DND-41 (cell line): ENCODE results near the gene ABCA8.

Experiments
- ATAC-seq: fragments of 200-7000 bp; cut with Tn5 transposase; 3 replicates; pipeline ENCODE4 v1.9.1; 2021; ENCODE audit warnings: low read depth; ENCODE audit not compliant: insufficient read depth
- DNase-seq: peaks from one replicate; pipeline ENCODE4 v3.0.0-alpha.2; 2020
- H2AFZ ChIP-seq: 2 replicates; pipeline ENCODE4 v1.6.0; 2012; ENCODE audit warnings: low read depth, low read length
- H3K27ac ChIP-seq: 2 replicates; pipeline ENCODE4 v1.5.1; 2012; ENCODE audit warnings: low read length, inconsistent platforms
- H3K27me3 ChIP-seq: fragments of 200-600 bp; sonication (generic); 2 replicates; pipeline ENCODE4 v1.6.0; 2012; ENCODE audit warnings: low read length, mild to moderate bottlenecking, inconsistent platforms; ENCODE audit not compliant: insufficient read depth, poor library complexity
- H3K36me3 ChIP-seq: 2 replicates; pipeline ENCODE4 v1.5.1; 2012; ENCODE audit warnings: low read length, inconsistent platforms; ENCODE audit not compliant: insufficient read depth
- H3K4me1 ChIP-seq: 2 replicates; pipeline ENCODE4 v1.5.1; 2012; ENCODE audit warnings: mild to moderate bottlenecking, low read length; ENCODE audit not compliant: insufficient read depth
- H3K4me2 ChIP-seq: 2 replicates; pipeline ENCODE4 v1.6.0; 2012; ENCODE audit warnings: mild to moderate bottlenecking, moderate library complexity, low read length, inconsistent platforms; ENCODE audit not compliant: insufficient read depth
- H3K4me3 ChIP-seq, 2 experiments: fragments of 200-600 bp in 1 of 2; shearing (Covaris generic) in 1 of 2; 2 replicates each; pipeline ENCODE4 v1.5.1; 2012 to 2016; ENCODE audit warnings: inconsistent platforms in 2 of 2, low read length in 2 of 2, mild to moderate bottlenecking in 2 of 2, low read depth in 1 of 2, moderate library complexity in 1 of 2
- H3K79me2 ChIP-seq: 2 replicates; pipeline ENCODE4 v1.6.0; 2012; ENCODE audit warnings: low read length, inconsistent platforms; ENCODE audit not compliant: insufficient read depth
- H3K9ac ChIP-seq: 2 replicates; pipeline ENCODE4 v1.6.0; 2012; ENCODE audit warnings: low read depth, mild to moderate bottlenecking, inconsistent platforms, low read length, moderate library complexity
- H3K9me3 ChIP-seq: 2 replicates; pipeline ENCODE4 v1.5.1; 2012; ENCODE audit warnings: low read length, moderate library complexity, mild to moderate bottlenecking, inconsistent platforms; ENCODE audit not compliant: insufficient read depth, severe bottlenecking
- H4K20me1 ChIP-seq: 2 replicates; pipeline ENCODE4 v1.6.0; 2012; ENCODE audit warnings: low read length; ENCODE audit not compliant: insufficient read depth
- EZH2 ChIP-seq: IDR thresholded peaks from 3 replicates; pipeline ENCODE4 v1.6.1; 2012; ENCODE audit warnings: borderline replicate concordance, low read depth, mild to moderate bottlenecking, moderate library complexity, low read length, inconsistent platforms; ENCODE audit not compliant: severe bottlenecking
- TF ChIP-seq, protein P1 (sequence below): IDR thresholded peaks from 2 replicates; pipeline ENCODE4 v1.5.1; 2012; ENCODE audit warnings: borderline replicate concordance, low read length, moderate library complexity, mild to moderate bottlenecking; ENCODE audit not compliant: poor library complexity, severe bottlenecking; ENCODE audit errors: extremely low read depth

ABCA8 gene

DNA sequence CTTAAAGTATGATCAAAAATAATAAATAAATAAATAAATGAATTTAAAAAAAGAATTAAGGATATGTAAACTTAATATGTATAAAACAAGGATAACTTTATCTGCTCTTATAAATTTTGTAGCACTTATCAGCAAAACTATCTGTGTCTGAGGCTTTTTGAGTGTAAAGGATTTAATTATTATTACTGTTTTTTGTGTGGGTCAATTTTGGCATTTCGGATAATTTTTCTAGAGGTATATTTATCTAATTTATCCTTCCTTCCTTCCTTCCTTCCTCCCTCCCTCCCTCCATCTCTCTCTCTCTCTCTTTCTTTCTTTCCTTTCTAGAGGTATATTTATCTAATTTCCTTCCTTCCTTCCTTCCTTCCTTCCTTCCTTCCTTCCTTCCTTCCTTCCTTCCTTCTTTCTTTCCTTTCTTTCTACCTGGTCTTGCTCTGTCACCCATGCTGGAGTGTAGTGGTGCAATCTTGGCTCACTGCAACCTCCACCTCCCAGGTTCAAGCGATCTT lies 120.8 kb downstream of the ABCA8 start:
- Histone ChIP-seq H3K9me3 (no peaks in the 10 kb centered on the region), H2AFZ (no peak overlapping the region), H3K9ac (no peak overlapping the region), H3K4me2 (no peak overlapping the region), H3K4me3 (no peak overlapping the region), H3K27ac (no peak overlapping the region), H4K20me1 (no peaks in the 10 kb centered on the region), H3K79me2 (no peaks in the 10 kb centered on the region), H3K4me1 (no peaks in the 10 kb centered on the region), H3K36me3 (no peaks in the 10 kb centered on the region), H3K27me3 (no peaks in the 10 kb centered on the region)
- no peak for TF ChIP-seq EZH2
- TF ChIP-seq, protein P1, sequence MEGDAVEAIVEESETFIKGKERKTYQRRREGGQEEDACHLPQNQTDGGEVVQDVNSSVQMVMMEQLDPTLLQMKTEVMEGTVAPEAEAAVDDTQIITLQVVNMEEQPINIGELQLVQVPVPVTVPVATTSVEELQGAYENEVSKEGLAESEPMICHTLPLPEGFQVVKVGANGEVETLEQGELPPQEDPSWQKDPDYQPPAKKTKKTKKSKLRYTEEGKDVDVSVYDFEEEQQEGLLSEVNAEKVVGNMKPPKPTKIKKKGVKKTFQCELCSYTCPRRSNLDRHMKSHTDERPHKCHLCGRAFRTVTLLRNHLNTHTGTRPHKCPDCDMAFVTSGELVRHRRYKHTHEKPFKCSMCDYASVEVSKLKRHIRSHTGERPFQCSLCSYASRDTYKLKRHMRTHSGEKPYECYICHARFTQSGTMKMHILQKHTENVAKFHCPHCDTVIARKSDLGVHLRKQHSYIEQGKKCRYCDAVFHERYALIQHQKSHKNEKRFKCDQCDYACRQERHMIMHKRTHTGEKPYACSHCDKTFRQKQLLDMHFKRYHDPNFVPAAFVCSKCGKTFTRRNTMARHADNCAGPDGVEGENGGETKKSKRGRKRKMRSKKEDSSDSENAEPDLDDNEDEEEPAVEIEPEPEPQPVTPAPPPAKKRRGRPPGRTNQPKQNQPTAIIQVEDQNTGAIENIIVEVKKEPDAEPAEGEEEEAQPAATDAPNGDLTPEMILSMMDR = no peak
- no peak for DNase-seq
- no peak for ATAC-seq

DNA sequence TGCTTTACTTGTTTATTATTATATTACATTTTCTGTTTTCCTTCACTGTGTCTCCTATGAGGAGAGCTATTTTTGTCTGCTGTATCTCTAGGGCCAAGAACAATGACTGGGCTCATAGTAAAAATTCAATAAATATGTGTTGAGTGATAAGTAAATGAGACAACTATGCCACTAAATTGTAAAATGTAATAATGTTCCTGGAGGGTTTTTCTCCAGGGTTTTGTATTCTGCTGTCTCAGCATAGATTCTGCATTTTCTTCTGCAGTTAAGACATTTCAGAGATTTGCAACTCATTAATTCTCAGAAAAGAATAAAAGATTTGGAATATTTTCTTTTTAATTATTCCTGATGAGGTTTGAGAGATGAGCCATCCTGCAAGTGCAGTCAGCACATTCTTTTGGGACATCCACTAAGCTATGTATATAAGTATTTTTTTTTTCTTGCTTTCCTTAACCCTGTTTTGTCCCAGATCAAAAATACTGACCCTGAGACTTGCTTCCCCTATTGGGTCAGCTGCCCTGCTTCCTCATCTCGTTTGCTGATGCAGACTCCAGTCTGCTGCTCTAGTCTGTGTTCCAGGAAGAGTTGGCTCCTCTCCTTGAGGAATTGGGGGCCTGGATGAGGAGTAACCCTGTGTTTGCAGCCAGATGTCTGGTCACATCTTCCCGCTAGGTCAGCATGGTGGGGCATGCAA lies 122.9 kb downstream of the ABCA8 start:
- Histone ChIP-seq H3K27me3 (no peaks in the 10 kb centered on the region), H2AFZ (no peak overlapping the region), H3K9ac (no peak overlapping the region), H3K79me2 (no peaks in the 10 kb centered on the region), H3K4me1 (no peaks in the 10 kb centered on the region), H3K36me3 (no peaks in the 10 kb centered on the region), H3K4me3 (no peak overlapping the region), H3K27ac (no peak overlapping the region), H3K9me3 (no peaks in the 10 kb centered on the region), H3K4me2 (no peak overlapping the region), H4K20me1 (no peaks in the 10 kb centered on the region)
- ATAC-seq (no peak), DNase-seq (no peak)
- TF ChIP-seq, protein P1 = no peak
- TF ChIP-seq EZH2 = no peak

DNA sequence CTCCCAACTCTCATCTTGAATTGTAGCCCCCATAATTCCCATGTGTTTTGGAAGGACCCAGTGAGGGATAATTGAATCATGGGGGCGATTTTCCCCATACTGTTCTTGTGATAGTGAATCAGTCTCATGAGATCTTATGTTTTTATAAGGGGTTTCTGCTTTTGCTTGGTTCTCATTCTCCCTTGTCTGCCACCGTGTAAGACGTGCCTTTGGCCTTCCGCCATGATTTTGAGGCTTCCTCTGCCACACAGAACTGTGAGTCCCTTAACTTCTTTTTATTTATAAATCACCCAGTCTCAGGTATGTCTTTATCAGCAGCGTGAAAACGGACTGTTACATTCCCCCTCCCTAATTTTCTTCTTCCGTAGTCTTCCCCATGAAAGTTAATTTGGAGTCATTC lies 124.0 kb downstream of the ABCA8 start:
- Histone ChIP-seq H3K79me2 (no peaks in the 10 kb centered on the region), H3K4me1 (no peaks in the 10 kb centered on the region), H3K36me3 (no peaks in the 10 kb centered on the region), H3K9ac (no peak overlapping the region), H3K27ac (no peak overlapping the region), H3K27me3 (no peaks in the 10 kb centered on the region), H2AFZ (no peak overlapping the region), H3K9me3 (no peaks in the 10 kb centered on the region), H4K20me1 (no peaks in the 10 kb centered on the region), H3K4me2 (no peak overlapping the region), H3K4me3 (no peak overlapping the region)
- ATAC-seq (no peak), DNase-seq (no peak)
- TF ChIP-seq, protein P1 = no peak
- no peak for TF ChIP-seq EZH2

DNA sequence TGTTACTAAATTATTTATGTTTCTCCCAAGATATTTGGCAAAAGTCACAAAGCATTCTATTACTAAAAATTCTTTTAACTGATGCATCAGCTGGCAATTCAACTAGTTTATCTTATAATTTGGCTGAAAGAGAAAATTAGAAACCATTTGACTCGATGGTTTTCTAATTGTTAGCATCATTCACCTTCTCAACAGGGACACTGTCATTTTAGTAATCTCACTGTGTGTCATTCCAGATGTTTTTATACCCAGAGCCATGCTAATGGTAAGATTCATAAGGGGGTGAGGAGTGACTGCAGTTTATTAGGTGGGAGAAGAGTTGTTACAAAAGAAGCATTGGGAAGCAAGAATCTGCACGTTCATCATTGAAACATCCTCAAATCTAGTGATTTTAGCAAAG lies 124.9 kb downstream of the ABCA8 start:
- H4K20me1 ChIP-seq = no peaks in the 10 kb centered on the region
- no peak overlapping the region for H2AFZ ChIP-seq
- TF ChIP-seq EZH2 = no peak
- TF ChIP-seq, protein P1 = no peak
- no peaks in the 10 kb centered on the region for H3K36me3 ChIP-seq
- H3K4me1 ChIP-seq = no peaks in the 10 kb centered on the region
- no peak overlapping the region for H3K27ac ChIP-seq
- no peak for ATAC-seq
- no peak overlapping the region for H3K4me2 ChIP-seq
- no peak overlapping the region for H3K4me3 ChIP-seq
- no peak overlapping the region for H3K9ac ChIP-seq
- H3K79me2 ChIP-seq = no peaks in the 10 kb centered on the region
- no peaks in the 10 kb centered on the region for H3K27me3 ChIP-seq
- DNase-seq = no peak
- H3K9me3 ChIP-seq = no peaks in the 10 kb centered on the region
